T-helper 2 cell (primary cell): ENCODE results near the gene BACH2.
"Not testable (repeated sequence)": the region's sequence is repeated elsewhere in the genome, so short reads cannot be mapped to it uniquely, and the experiment has no call there.

Source experiments
- DNase-seq, 5 experiments: peaks; one replicate each; pipeline versions ENCODE4 v3.0.0 to v3.0.0-alpha.2; 2012 to 2022

BACH2 gene

DNA sequence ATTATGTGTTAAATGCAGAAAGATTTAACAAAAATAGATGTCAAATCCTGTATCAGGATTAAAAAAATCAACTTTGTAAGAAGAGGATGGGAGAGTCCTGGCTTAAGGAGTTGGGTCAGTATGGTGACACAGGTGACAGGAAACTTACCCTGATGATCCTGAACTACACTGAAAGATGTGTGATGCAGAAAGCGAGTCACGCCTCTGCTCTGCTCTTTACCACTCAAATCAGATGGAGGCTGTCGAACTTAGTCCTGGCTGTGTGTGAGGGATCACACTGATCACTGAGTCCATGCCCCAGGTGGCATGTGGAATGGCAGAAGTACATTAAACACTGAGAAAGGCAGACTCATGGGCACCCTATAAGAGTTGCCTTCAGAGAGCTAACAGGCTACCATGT lies 309.5 kb downstream of the BACH2 start:
- DNase-seq: no peak

DNA sequence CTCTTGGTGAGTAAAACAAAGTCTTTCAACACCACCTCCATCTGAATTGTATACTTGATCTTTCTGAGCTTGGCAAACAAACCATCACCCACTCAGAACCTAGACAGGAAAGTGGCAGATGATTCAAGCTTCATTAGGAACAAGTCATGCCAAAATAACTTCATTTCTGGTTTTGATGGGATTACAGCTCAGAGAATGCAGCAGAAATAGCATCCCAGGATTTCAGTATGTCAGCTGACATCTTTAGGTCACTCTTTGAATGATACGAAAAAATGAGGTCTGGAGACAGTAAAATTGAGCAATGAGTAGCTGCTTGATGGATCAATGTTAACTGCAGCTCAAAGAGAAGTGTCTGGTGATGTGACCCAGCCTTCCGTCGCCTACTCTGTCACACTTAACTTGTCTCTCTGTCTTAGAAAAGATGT lies 310.0 kb downstream of the BACH2 start:
- no peak for DNase-seq

GRCh38 chr6:89985751-89986493 lies 310.7 kb downstream of the BACH2 start:
- DNase-seq: no peak

DNA sequence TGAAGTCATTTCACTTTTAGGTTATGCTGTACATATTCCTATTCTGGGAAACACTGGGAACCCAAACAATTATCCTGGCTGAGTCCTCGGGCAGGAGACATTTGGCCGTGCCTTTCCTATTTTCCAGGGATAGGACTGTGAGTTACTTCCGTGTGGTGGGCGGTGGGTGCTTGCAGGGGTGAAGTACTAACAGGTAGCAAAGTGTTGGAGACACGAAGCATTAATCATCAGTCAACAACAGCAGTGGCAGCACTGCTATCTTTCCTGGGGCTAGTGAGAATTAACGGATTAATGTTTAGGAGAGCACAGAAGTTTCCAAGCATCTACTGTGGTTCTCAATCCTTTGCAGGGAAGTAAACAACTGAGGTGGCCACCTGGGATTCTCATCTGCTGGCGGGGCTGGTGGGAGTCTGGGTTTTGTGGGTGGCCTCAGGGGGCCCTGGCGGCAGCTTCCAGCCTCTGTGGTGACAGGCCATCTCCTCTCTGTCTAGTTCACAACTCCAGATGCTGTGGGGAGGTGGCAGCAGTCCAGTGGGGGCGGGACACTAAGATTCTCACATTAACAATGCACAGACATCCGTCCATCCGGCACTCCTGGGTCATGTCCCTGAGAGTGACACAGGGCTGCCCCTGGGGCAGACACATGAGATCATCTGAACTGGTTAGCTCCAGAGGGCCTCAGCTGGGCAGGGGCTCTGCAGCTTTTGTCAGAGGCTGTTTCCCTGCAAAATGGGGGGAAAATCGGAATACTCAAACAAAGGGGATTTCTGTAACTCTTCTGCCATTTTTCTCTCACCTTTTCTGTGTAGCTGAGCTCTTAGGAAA lies 311.5 kb downstream of the BACH2 start:
- no peak for DNase-seq

DNA sequence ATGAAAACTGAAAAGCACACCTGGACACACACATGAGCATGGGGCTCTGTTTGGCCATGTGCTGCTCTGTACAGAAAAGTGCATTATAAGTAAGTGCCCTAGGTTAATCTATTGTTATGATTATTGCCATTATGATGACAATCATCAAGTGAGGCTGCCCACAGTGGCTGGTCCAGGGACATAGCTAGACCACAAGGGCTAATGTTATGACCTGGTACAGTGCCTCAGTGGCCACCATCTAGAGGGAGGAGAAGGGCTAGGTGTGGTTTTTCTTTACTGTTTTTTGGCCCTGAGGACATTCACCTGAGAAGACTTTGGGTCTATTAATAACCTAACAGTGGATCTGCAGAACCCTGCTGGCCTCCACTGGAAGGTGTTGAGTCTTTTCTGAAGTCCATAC lies 316.3 kb downstream of the BACH2 start:
- no peak for DNase-seq

- DNase-seq: no peak
These were observed 317.0 kb downstream of the BACH2 start for GRCh38 chr6:89979481-89980119.

- DNase-seq: no peak
These were observed 317.9 kb downstream of the BACH2 start for GRCh38 chr6:89978749-89979145.

GRCh38 chr6:89977808-89978748 lies 318.6 kb downstream of the BACH2 start:
- no peak for DNase-seq

DNA sequence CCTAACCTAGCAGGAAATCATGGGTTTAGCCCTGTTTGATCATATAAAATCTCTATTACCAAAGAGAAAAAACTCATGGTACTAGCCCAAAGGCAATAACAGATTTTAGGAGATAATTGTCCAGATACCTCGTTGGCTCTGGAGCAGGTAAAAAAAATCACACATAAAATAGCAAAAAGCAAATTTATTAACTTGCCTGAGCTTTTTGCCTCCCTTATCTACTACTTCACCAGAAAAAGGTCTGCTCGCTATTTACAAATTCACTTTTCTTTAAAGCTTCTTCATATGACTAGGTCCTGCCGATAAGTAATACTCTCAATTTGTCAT lies 320.0 kb downstream of the BACH2 start:
- no peak for DNase-seq

DNA sequence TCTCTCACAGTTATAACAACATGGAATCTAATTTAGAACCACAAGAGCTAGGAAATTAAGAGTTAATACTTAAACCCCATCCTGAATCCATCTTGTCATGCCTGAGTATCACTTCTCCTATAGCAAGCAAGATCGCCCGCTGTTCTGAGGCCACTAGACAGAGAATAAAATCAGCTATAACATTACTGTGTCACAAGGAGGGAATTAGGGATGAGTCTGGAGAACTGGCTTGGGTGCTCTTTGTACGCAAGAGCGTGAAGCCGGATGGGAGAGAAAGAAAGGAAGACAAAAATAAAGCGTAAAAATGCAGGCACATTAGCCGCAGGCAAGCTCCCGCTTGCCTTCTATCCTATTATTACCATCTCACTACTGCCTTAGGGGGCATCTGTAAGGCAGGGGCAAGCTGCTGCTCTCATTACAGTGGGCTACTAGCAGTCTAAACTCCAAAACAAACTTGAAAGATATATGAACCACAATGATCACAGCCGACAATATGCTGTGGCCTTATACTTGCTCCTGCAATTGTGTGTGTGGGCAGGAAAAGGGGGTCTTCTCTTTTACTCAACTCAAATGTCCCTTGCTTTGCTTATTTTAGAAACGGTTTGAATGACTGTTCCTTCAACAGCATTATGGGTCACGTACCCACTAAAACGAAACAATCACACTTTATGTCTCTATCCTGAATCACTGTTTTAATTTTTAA lies 320.5 kb downstream of the BACH2 start:
- DNase-seq: no peak

DNA sequence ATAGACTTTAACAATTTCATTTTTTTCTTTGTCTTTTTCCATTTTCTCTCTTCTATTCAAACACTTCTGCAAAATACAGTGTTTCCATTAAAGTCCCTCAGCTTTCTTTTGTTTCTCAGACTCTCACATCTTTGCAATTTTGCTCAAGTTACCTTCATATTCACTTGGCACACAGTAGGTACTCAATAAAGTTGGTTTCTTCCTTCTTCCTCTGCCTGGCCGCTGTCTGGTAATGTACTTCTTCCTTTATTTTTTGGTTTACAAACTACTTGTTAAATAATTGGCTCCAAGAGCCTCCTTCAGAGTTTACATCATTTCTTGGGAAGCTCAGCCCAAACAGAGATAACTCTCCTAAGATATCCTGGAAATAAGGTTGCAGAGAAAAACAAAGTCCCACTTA lies 321.3 kb downstream of the BACH2 start:
- DNase-seq: no peak

GRCh38 chr6:89974834-89975233 lies 321.8 kb downstream of the BACH2 start:
- no peak for DNase-seq

GRCh38 chr6:89972025-89972381 lies 324.6 kb downstream of the BACH2 start:
- DNase-seq: no peak

DNA sequence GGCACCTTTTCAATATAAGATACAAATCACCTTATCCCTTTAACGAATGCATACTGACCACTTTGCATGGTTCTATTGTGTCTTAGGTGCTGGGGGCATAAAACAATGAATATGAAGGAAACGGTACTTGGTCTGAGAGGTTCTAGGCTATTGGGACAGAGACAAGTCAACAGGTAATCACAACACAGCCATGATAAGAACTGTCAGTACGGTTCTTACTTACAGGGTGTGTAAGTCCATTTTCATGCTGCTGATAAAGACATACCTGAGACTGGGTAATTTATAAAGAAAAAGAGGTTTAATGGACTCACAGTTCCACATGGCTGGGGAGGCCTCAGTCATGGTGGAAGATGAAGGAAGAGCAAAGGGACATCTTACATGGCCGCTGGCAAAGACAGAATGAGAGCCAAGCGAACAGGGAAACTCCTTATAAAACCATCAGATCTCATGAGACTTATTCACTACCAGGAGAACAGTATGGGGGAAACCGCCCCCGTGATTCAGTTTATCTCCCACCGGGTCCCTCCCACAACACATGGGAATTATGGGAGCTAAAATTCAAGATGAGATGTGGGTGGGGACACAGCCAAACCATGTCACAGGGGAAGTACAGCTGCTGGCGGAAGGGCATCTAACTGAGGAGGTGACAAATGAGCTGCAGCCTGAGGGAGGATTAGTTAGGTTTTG lies 325.2 kb downstream of the BACH2 start:
- DNase-seq: not testable (repeated sequence)

DNA sequence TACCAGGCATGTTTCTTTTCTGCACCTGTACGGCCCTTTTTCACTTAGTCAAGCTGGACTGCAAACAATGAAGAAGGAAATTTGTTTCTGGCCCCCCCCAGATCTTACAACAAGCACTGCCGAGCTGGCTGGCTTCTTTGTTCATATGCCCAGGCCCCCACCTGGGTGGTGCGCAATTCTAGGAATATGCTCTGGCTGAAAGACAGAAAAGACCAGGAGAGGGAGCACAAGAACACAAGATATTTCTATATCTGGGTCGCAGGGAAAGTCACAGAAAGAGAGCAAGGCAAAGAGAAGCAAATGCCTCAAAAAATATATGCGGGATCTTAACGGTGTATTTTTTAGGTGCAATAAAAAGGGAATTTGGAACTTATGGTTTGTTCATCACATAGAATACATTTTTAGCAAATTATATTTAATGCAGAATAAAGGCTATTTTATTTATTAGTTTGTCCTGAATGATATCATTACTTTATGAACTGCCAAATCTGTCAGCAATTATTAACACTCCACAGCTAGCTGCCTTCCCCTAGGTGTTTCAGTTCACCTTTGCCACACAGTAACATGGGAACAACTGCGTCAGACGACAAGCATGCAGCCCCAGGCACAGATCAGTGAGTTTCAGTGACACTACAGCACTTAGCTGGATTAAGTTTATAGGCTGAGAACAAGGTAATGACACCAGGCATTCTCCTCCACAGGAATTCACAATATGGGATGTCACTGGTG lies 325.9 kb downstream of the BACH2 start:
- DNase-seq: peak in 1 of 5 experiments; percentile 18

GRCh38 chr6:89970072-89970471 lies 326.6 kb downstream of the BACH2 start:
- no peak for DNase-seq

DNA sequence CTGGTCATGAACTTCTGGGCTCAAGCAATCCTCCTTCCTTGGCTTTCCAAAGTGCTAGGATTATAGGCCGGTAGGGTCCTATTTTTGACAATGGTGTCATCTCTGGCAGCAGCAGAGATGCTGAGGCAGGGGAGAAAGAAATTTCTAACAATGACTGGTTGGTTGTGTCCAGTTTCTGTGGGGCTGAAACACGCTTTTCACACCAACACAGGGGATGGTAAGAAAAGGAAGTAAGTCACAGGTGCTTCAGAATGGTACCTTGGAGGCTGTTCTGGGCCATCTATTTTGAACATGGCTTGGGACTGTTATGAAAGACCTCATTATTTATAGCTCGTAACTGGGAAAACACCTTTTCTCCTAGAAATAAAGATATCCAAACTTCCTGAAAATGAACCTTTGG lies 329.7 kb downstream of the BACH2 start:
- DNase-seq: no peak

GRCh38 chr6:89966228-89966544 lies 330.5 kb downstream of the BACH2 start:
- no peak for DNase-seq

DNA sequence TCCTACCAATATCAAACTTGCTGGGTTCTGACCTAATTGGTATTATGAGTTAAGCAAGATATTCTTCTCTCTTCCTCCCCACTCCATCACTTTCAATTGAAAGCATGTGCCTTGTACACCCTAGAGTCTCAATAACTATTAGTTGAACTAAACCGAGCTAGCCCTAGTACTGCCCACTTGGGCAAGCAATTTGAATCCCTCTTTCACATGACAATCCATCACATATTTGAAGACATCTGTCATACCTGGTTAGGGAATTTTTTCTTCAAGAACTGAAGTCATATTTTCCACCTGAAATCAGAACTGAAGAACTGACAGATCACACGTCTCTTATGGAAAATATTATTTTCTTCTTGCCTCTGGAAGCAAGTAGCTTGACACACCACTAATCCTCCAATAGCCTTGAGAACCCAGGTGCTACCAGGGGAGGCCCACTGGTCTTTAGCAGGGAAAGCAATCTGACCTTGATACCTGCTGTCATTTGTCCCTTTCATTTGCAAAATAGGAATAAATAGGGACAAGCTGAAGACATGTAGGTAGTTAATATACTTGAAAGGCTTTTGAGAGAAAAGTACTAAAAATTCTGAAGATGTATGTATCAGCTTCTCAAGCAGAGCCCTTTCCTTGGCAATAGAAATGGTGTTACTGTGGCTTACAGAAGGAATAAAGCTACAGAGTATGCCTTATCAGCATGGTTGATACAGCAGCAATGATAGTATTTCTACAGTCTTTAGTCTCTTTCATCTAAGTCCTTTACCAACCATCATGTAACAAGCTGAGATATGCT lies 331.0 kb downstream of the BACH2 start:
- no peak for DNase-seq

DNA sequence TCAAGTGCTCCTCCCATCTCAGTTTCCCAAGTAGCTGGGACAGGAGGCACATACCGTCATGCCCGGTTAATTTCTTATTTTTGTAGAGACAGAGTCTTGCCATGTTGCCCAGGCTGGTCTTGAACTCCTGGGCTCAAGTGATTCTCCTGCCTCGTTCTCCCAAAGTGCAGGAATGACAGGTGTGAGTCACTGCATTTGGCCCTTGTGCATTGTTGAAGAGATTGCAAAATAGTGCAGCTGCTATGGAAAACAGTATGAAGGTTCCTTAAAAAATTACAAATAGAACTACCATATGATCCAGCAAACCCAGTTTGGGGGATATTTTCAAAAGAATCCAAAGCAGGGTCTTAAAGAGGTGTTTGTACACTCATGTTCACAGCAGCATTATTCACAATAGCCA lies 333.3 kb downstream of the BACH2 start:
- no peak for DNase-seq
